HepG2 (cell line): Measurements from ENCODE around the gene ZNF821. TPM values are rescaled to one million over a fixed set of nuclear protein-coding genes. Genes with fewer than 3 reads are reported as not detected.
A peak's percentile ranks its signal among the peaks of the same experiment; 100 is the strongest.

ENCODE experiments used
- AGO1 ChIP-seq: fragments of 200-400 bp; formaldehyde crosslinking; IDR thresholded peaks from 2 replicates; pipeline ENCODE4 v1.6.1; 2017; ENCODE audit warnings: mild to moderate bottlenecking, low read depth, low read length, moderate library complexity; ENCODE audit not compliant: poor library complexity, severe bottlenecking
- ELF4 ChIP-seq: sonication (generic); formaldehyde crosslinking; IDR thresholded peaks from 2 replicates; pipeline ENCODE4 v1.5.0; 2020; ENCODE audit warnings: missing genetic modification reagents, mild to moderate bottlenecking, moderate library complexity, borderline replicate concordance
- GFI1 ChIP-seq: sonication (generic); formaldehyde crosslinking; IDR thresholded peaks from 2 replicates; pipeline ENCODE4 v1.5.0; 2020; ENCODE audit warnings: missing genetic modification reagents, mild to moderate bottlenecking, borderline replicate concordance
- MED8 ChIP-seq: sonication (generic); formaldehyde crosslinking; IDR thresholded peaks from 2 replicates; pipeline ENCODE4 v1.8.1; 2023; ENCODE audit warnings: mild to moderate bottlenecking, missing genetic modification reagents; ENCODE audit not compliant: insufficient replicate concordance
- POLR2AphosphoS5 ChIP-seq: IDR thresholded peaks from 2 replicates; pipeline ENCODE4 v1.6.1; 2012; ENCODE audit warnings: low read depth, low read length
- SRSF4 ChIP-seq: fragments of 200-400 bp; formaldehyde crosslinking; IDR thresholded peaks from one replicate; pipeline ENCODE4 v1.6.1; 2018; ENCODE audit warnings: mild to moderate bottlenecking, low read depth, low read length, moderate library complexity; ENCODE audit not compliant: poor library complexity, severe bottlenecking
- TCF12 ChIP-seq, 2 experiments: fragments of 450-650 bp in 1 of 2; sonication (generic) in 1 of 2; formaldehyde crosslinking in 1 of 2; IDR thresholded peaks; 2 replicates each; pipeline versions ENCODE4 v1.6.1 to v1.8.0; 2017 to 2022; ENCODE audit warnings: antibody characterized with exemption in 1 of 2, mild to moderate bottlenecking in 1 of 2, missing genetic modification reagents in 1 of 2, moderate library complexity in 1 of 2
- TRIM24 ChIP-seq: sonication (generic); formaldehyde crosslinking; IDR thresholded peaks from 2 replicates; pipeline ENCODE4 v1.8.0; 2022; ENCODE audit warnings: mild to moderate bottlenecking, missing genetic modification reagents
- YY1 ChIP-seq: IDR thresholded peaks from 2 replicates; pipeline ENCODE4 v1.6.1; 2011; ENCODE audit warnings: low read length, low read depth, moderate library complexity, mild to moderate bottlenecking; ENCODE audit not compliant: insufficient read depth, insufficient replicate concordance
- ZNF180 ChIP-seq: sonication (generic); formaldehyde crosslinking; IDR thresholded peaks from 2 replicates; pipeline ENCODE4 v1.4.0; 2020; ENCODE audit warnings: low read depth, missing genetic modification reagents, borderline replicate concordance
- ZNF878 ChIP-seq: sonication (generic); formaldehyde crosslinking; IDR thresholded peaks from 2 replicates; pipeline ENCODE4 v1.8.1; 2023; ENCODE audit warnings: mild to moderate bottlenecking, missing genetic modification reagents, moderate library complexity
- polyA plus RNA-seq, 8 experiments: library from polyadenylated mRNA; depleted of rRNA in 3 of 8; stranded (reverse) in 7 of 8; unstranded in 1 of 8; fragments of >200 nt; fragmentation: Illumina TruSeq in 4 of 8; extraction: Trizol in 4 of 8; gene quantifications; 2 replicates each; pipeline versions ENCODE4 v1.2.1 to v1.2.3, GENCODE V29; 2011 to 2016; ENCODE audit warnings: low read depth in 4 of 8, missing spikeins in 1 of 8, mixed read lengths in 1 of 8; ENCODE audit not compliant: insufficient read depth in 1 of 8
- total RNA-seq, 5 experiments: library from RNA; depleted of rRNA; stranded (reverse); fragments of >200 nt; fragmentation: Illumina TruSeq; extraction: Trizol; gene quantifications; 2 replicates each; pipeline ENCODE4 v1.2.3, GENCODE V29; 2016; ENCODE audit warnings: low read depth in 1 of 5
- TF ChIP-seq, protein P1 (sequence below): sonication (generic); formaldehyde crosslinking; IDR thresholded peaks from 2 replicates; pipeline ENCODE4 v1.5.0; 2020; ENCODE audit warnings: mild to moderate bottlenecking, missing genetic modification reagents
- TF ChIP-seq, protein P2 (sequence below): sonication (generic); formaldehyde crosslinking; IDR thresholded peaks from 2 replicates; pipeline ENCODE4 v1.4.0; 2020; ENCODE audit warnings: missing genetic modification reagents
- TF ChIP-seq, protein P3 (sequence below): IDR thresholded peaks from 2 replicates; pipeline ENCODE4 v1.6.1; 2016; ENCODE audit warnings: mild to moderate bottlenecking
- TF ChIP-seq, protein P4 (sequence below): sonication (generic); formaldehyde crosslinking; IDR thresholded peaks from 2 replicates; pipeline ENCODE4 v1.5.0; 2020; ENCODE audit warnings: mild to moderate bottlenecking, missing genetic modification reagents, moderate library complexity
- TF ChIP-seq, protein P5 (sequence below): sonication (generic); formaldehyde crosslinking; IDR thresholded peaks from 2 replicates; pipeline ENCODE4 v1.8.1; 2023; ENCODE audit warnings: mild to moderate bottlenecking, missing genetic modification reagents

ZNF821 gene
- total and polyA plus RNA-seq, 2 of the 13 experiments (the other 11 are each of a cell fraction or from before 2014, with no cell fraction given), result 7.0 to 9.1 TPM

DNA sequence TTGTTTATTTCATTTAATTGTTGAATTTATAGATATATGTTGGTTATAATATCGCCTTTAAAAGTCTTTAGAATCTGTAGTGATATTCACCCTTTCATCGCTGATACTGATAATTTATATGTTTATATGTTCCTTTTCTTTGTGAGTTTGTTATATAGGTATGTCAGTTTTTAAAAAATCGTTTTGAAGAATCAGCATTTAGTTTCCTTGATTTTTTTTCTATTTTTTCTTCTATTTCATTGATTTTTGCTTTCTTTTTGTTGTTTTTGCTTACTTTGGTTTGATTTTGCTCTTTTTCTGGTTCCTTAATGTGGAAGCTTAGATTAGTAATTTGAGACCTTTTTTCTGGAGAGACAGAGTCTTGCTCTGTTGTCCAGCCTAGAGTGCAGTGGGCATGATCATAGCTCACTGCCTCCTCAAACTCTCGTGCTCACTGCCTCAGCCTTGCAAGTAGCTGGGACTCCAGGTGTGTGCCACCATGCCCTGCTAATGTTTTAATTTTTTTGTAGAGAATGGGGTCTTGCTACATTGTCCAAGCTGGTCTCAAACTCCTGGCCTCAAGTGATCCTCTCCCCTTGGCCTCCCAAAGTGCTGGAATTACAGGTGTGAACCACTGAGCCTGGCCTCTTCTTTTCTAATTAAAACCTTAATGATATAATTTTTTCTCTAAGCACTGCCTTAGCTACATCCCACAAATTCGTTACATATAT is 18.8 kb upstream of the ZNF821 start (continued):
- TF ChIP-seq, protein P1, sequence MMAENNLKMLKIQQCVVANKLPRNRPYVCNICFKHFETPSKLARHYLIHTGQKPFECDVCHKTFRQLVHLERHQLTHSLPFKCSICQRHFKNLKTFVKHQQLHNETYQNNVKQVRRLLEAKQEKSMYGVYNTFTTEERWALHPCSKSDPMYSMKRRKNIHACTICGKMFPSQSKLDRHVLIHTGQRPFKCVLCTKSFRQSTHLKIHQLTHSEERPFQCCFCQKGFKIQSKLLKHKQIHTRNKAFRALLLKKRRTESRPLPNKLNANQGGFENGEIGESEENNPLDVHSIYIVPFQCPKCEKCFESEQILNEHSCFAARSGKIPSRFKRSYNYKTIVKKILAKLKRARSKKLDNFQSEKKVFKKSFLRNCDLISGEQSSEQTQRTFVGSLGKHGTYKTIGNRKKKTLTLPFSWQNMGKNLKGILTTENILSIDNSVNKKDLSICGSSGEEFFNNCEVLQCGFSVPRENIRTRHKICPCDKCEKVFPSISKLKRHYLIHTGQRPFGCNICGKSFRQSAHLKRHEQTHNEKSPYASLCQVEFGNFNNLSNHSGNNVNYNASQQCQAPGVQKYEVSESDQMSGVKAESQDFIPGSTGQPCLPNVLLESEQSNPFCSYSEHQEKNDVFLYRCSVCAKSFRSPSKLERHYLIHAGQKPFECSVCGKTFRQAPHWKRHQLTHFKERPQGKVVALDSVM (CRISPR knock-in tag), result peak; percentile 88
- TF ChIP-seq GFI1 (CRISPR knock-in tag) (no peak), YY1 (no peak), TCF12 (IDR thresholded peaks at IDR 0.05) (no peak), TCF12 (CRISPR knock-in tag; IDR thresholded peaks at IDR 0.05) (no peak), ZNF180 (CRISPR knock-in tag) (no peak), MED8 (no peak), AGO1 (no peak), TRIM24 (CRISPR knock-in tag) (no peak), ELF4 (CRISPR knock-in tag) (0 out of 2 replicates have a peak, but pooled peaks have one; percentile 13), POLR2AphosphoS5 (no peak), ZNF878 (CRISPR knock-in tag) (no peak), SRSF4 (no peak)
- TF ChIP-seq, protein P2, sequence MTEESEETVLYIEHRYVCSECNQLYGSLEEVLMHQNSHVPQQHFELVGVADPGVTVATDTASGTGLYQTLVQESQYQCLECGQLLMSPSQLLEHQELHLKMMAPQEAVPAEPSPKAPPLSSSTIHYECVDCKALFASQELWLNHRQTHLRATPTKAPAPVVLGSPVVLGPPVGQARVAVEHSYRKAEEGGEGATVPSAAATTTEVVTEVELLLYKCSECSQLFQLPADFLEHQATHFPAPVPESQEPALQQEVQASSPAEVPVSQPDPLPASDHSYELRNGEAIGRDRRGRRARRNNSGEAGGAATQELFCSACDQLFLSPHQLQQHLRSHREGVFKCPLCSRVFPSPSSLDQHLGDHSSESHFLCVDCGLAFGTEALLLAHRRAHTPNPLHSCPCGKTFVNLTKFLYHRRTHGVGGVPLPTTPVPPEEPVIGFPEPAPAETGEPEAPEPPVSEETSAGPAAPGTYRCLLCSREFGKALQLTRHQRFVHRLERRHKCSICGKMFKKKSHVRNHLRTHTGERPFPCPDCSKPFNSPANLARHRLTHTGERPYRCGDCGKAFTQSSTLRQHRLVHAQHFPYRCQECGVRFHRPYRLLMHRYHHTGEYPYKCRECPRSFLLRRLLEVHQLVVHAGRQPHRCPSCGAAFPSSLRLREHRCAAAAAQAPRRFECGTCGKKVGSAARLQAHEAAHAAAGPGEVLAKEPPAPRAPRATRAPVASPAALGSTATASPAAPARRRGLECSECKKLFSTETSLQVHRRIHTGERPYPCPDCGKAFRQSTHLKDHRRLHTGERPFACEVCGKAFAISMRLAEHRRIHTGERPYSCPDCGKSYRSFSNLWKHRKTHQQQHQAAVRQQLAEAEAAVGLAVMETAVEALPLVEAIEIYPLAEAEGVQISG, result no peak
- TF ChIP-seq, protein P3, sequence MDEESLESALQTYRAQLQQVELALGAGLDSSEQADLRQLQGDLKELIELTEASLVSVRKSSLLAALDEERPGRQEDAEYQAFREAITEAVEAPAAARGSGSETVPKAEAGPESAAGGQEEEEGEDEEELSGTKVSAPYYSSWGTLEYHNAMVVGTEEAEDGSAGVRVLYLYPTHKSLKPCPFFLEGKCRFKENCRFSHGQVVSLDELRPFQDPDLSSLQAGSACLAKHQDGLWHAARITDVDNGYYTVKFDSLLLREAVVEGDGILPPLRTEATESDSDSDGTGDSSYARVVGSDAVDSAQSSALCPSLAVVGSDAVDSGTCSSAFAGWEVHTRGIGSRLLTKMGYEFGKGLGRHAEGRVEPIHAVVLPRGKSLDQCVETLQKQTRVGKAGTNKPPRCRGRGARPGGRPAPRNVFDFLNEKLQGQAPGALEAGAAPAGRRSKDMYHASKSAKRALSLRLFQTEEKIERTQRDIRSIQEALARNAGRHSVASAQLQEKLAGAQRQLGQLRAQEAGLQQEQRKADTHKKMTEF (CRISPR knock-in tag), result no peak
- TF ChIP-seq, protein P4, sequence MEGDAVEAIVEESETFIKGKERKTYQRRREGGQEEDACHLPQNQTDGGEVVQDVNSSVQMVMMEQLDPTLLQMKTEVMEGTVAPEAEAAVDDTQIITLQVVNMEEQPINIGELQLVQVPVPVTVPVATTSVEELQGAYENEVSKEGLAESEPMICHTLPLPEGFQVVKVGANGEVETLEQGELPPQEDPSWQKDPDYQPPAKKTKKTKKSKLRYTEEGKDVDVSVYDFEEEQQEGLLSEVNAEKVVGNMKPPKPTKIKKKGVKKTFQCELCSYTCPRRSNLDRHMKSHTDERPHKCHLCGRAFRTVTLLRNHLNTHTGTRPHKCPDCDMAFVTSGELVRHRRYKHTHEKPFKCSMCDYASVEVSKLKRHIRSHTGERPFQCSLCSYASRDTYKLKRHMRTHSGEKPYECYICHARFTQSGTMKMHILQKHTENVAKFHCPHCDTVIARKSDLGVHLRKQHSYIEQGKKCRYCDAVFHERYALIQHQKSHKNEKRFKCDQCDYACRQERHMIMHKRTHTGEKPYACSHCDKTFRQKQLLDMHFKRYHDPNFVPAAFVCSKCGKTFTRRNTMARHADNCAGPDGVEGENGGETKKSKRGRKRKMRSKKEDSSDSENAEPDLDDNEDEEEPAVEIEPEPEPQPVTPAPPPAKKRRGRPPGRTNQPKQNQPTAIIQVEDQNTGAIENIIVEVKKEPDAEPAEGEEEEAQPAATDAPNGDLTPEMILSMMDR (CRISPR knock-in tag), result no peak
- TF ChIP-seq, protein P5, sequence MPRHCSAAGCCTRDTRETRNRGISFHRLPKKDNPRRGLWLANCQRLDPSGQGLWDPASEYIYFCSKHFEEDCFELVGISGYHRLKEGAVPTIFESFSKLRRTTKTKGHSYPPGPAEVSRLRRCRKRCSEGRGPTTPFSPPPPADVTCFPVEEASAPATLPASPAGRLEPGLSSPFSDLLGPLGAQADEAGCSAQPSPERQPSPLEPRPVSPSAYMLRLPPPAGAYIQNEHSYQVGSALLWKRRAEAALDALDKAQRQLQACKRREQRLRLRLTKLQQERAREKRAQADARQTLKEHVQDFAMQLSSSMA, result no peak
